K562 (cell line): ENCODE data around the gene TMEFF1. TPM values are rescaled to one million over a fixed set of nuclear protein-coding genes. Genes with fewer than 3 reads are reported as not detected.

Experiments used
- ATAC-seq: fragments of 200-7000 bp; cut with Tn5 transposase; 3 replicates; pipeline ENCODE4 v1.9.1; 2020; ENCODE audit warnings: moderate library complexity
- BruUV-seq: library from RNA; stranded (reverse); fragments of 400-500 nt; replicated peaks from 2 replicates; lab custom pipeline; 2021; lab: Mats Ljungman, UMichigan
- CTCF ChIA-PET: fragments of 300-600 bp; formaldehyde crosslinking; extraction: SDS; loops from one replicate; lab custom pipeline; 2021; ENCODE audit warnings: low intra/inter-chr PET ratio; lab: Yijun Ruan, JAX
- POLR2A ChIA-PET: fragments of 300-600, 350-650 bp; sonication (Branson Sonifier 250); formaldehyde crosslinking; extraction: SDS; loops from one replicate; lab custom pipeline; 2021; ENCODE audit warnings: antibody characterized with exemption, inconsistent platforms; lab: Yijun Ruan, JAX
- DNase-seq, 4 experiments: peaks; one replicate each; pipeline versions ENCODE4 v3.0.0 to v3.0.0-alpha.2; 2011 to 2018; ENCODE audit warnings: low spot score in 3 of 4, mixed read lengths in 3 of 4; ENCODE audit errors: extremely low read depth in 1 of 4
- FAIRE-seq: peaks from 2 replicates; lab custom pipeline; 2011; peaks lifted over from hg19 to GRCh38; lab: Jason Lieb, UNC
- H2AFZ ChIP-seq: 2 replicates; pipeline ENCODE4 v1.6.0; 2011; ENCODE audit warnings: low read depth, low read length, control low read depth, inconsistent platforms
- H3K27ac ChIP-seq: fragments of 200-600 bp; 3 replicates; pipeline ENCODE4 v1.8.0; 2011; ENCODE audit warnings: low read depth, mild to moderate bottlenecking, control low read depth, inconsistent platforms, low read length, moderate library complexity, mixed read lengths; ENCODE audit errors: extremely low read depth
- H3K27me3 ChIP-seq, 2 experiments: fragments of 300-600 bp in 1 of 2; 2 replicates in 1 of 2; 3 replicates in 1 of 2; pipeline versions ENCODE4 v1.6.0 to v1.8.0; 2011; ENCODE audit warnings: inconsistent platforms in 2 of 2, low read length in 2 of 2, mild to moderate bottlenecking in 1 of 2, mixed read lengths in 1 of 2, moderate library complexity in 1 of 2; ENCODE audit not compliant: control insufficient read depth in 2 of 2, insufficient read depth in 2 of 2
- H3K36me3 ChIP-seq: fragments of 300-600 bp; 3 replicates; pipeline ENCODE4 v1.8.0; 2011; ENCODE audit warnings: mild to moderate bottlenecking, low read length, inconsistent platforms; ENCODE audit not compliant: control insufficient read depth, insufficient read depth
- H3K4me1 ChIP-seq, 2 experiments: fragments of 200-600 bp in 1 of 2; replicated peaks in 1 of 2; 2 replicates in 1 of 2; 3 replicates in 1 of 2; pipeline versions ENCODE4 v1.5.1 to v1.8.0; 2011; ENCODE audit warnings: inconsistent platforms in 2 of 2, low read length in 2 of 2, mild to moderate bottlenecking in 1 of 2, mixed read lengths in 1 of 2, moderate library complexity in 1 of 2; ENCODE audit not compliant: control insufficient read depth in 2 of 2, insufficient read depth in 2 of 2
- H3K4me2 ChIP-seq: 2 replicates; pipeline ENCODE4 v1.6.1; 2011; ENCODE audit warnings: low read length, control low read depth, inconsistent platforms, mixed read lengths; ENCODE audit not compliant: insufficient read depth
- H3K4me3 ChIP-seq: fragments of 200-600 bp; sonication (generic), shearing (Covaris generic); 2 replicates; pipeline ENCODE4 v1.5.1; 2016; ENCODE audit warnings: control low read depth, inconsistent platforms
- H3K79me2 ChIP-seq: fragments of 200-600 bp; 3 replicates; pipeline ENCODE4 v1.8.0; 2011; ENCODE audit warnings: low read length, inconsistent platforms; ENCODE audit not compliant: control insufficient read depth, insufficient read depth
- H3K9ac ChIP-seq, 2 experiments: 2 replicates each; pipeline versions ENCODE4 v1.6.0 to v1.6.1; 2011; ENCODE audit warnings: low read depth in 2 of 2, low read length in 2 of 2, control low read depth in 1 of 2, inconsistent platforms in 1 of 2, mild to moderate bottlenecking in 1 of 2, mixed read lengths in 1 of 2; ENCODE audit not compliant: insufficient read depth in 1 of 2
- H3K9me1 ChIP-seq: one replicate; pipeline ENCODE4 v1.6.0; 2011; ENCODE audit warnings: inconsistent platforms, mild to moderate bottlenecking, low read length, moderate library complexity; ENCODE audit not compliant: control insufficient read depth, insufficient read depth
- H3K9me3 ChIP-seq: replicated peaks from 2 replicates; pipeline ENCODE4 v1.5.1; 2011; ENCODE audit warnings: low read depth, low read length, inconsistent platforms; ENCODE audit not compliant: control insufficient read depth, insufficient read depth
- H4K20me1 ChIP-seq: replicated peaks from 2 replicates; pipeline ENCODE4 v1.6.1; 2011; ENCODE audit warnings: low read length, inconsistent platforms, mixed read lengths; ENCODE audit not compliant: control insufficient read depth, insufficient read depth
- ARNT ChIP-seq, 2 experiments: fragments of 450-650 bp; IDR thresholded peaks; 2 replicates each; pipeline ENCODE4 v1.6.1; 2016; ENCODE audit warnings: mild to moderate bottlenecking in 1 of 2
- HNRNPLL ChIP-seq: fragments of 200-400 bp; formaldehyde crosslinking; IDR thresholded peaks from 2 replicates; pipeline ENCODE4 v1.6.1; 2017; ENCODE audit warnings: low read length, low read depth, mild to moderate bottlenecking; ENCODE audit not compliant: poor library complexity, severe bottlenecking
- TCF7L2 ChIP-seq: fragments of 150-350 bp; IDR thresholded peaks from 2 replicates; pipeline ENCODE4 v1.6.1; 2016; ENCODE audit warnings: low read depth, mild to moderate bottlenecking, low read length, moderate library complexity
- TGIF2 ChIP-seq: sonication (generic); formaldehyde crosslinking; IDR thresholded peaks from 2 replicates; pipeline ENCODE4 v1.8.1; 2022; ENCODE audit warnings: mild to moderate bottlenecking, missing genetic modification reagents, moderate library complexity
- WGBS: fragments of 100-300 bp; shearing (Covaris generic); methylation state at CpG from one replicate; pipeline ENCODE4 v1.1.6; 2016; ENCODE audit warnings: low coverage, mixed read lengths; ENCODE audit not compliant: insufficient coverage; ENCODE audit errors: missing lambda C conversion rate; 5-methylcytosine and 5-hydroxymethylcytosine counted together
- in situ Hi-C: fragments of 300-500 bp; cut with MboI; formaldehyde crosslinking; loops from 4 replicates; pipeline ENCODE4 v1.15.0; 2018; ENCODE audit warnings: inconsistent platforms, mixed read lengths
- intact Hi-C: fragments of 100-400 bp; cut with micrococcal nuclease; formaldehyde crosslinking; loops from 2 replicates; pipeline ENCODE4 v1.14.2; 2022
- polyA plus RNA-seq, 8 experiments: library from polyadenylated mRNA; depleted of rRNA in 4 of 8; stranded (reverse) in 5 of 8; unstranded in 3 of 8; fragments of >200 nt; fragmentation: Nextera tagmentation in 2 of 8; fragmentation: Illumina TruSeq in 1 of 8; extraction: Ambion mirVana in 2 of 8; extraction: Trizol in 1 of 8; gene quantifications; 2 replicates each; pipeline versions ENCODE4 v1.2.1 to v1.2.3, GENCODE V29; 2011 to 2014; ENCODE audit warnings: inconsistent platforms in 1 of 8, missing spikeins in 1 of 8
- total RNA-seq, 7 experiments: library from RNA; depleted of rRNA in 6 of 7; stranded (reverse); fragments of >200 nt in 6 of 7; fragmentation: Illumina TruSeq in 2 of 7; extraction: Trizol in 2 of 7; gene quantifications; 2 replicates each; pipeline versions ENCODE4 v1.2.1 to v1.2.3, GENCODE V29; 2011 to 2021; ENCODE audit warnings: low replicate concordance in 1 of 7
- TF ChIP-seq, protein P1 (sequence below): fragments of 450-650 bp; IDR thresholded peaks from one replicate; pipeline ENCODE4 v1.6.1; 2018; ENCODE audit warnings: mild to moderate bottlenecking, moderate library complexity; ENCODE audit not compliant: partially characterized antibody
- TF ChIP-seq, protein P2 (sequence below), 2 experiments: fragments of 450-650 bp in 1 of 2; IDR thresholded peaks; 2 replicates each; pipeline ENCODE4 v1.6.1; 2011 to 2017; ENCODE audit warnings: low read depth in 2 of 2, antibody characterized with exemption in 1 of 2, borderline replicate concordance in 1 of 2, low read length in 1 of 2, mild to moderate bottlenecking in 1 of 2, mixed read lengths in 1 of 2; ENCODE audit not compliant: control insufficient read depth in 1 of 2
- TF ChIP-seq, protein P3 (sequence below): sonication (generic); formaldehyde crosslinking; IDR thresholded peaks from 2 replicates; pipeline ENCODE4 v1.4.0; 2020; ENCODE audit warnings: mild to moderate bottlenecking, missing genetic modification reagents
- TF ChIP-seq, protein P4 (sequence below): fragments of 200-800 bp; sonication (Bioruptor generic); IDR thresholded peaks from 2 replicates; pipeline ENCODE4 v1.6.1; 2016; ENCODE audit warnings: missing genetic modification characterization, missing compliant biosample characterization

Gene TMEFF1
- total and polyA plus RNA-seq, 9 of the 15 experiments (the other 6 are each of a cell fraction or from before 2014, with no cell fraction given), result 0.07 to 1.1 (median 0.28) TPM; not detected in 2

DNA sequence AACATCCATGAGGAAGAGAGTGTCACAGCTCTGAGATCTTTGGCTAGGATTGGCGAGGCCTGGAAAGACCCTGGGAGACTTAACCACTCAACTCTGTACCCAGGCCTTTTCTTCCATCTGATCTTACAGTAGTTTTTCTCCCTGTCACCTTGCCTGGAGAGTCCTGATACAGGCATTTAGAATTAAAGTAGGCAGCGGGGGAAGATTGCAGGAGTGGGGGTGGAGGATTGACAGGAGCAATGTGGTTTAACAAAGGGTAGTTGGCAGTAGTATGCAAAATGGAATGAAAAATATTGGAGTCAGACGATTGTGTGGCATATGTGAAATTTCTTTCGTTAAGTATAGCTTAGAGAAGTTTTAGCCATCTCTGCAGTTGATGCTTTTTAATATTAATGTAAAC, 16.9 kb downstream of the TMEFF1 start:
- DNase-seq (no peak), FAIRE-seq (no peak), ATAC-seq (no peak)
- H4K20me1 ChIP-seq, result no peaks in the 10 kb centered on the region
- in situ Hi-C loops, result no loop called here
- POLR2A ChIA-PET, result no interaction called here
- H2AFZ ChIP-seq, result no peak overlapping the region
- H3K4me1 ChIP-seq, result no peaks in the 10 kb centered on the region
- intact Hi-C loops, result no loop called here
- H3K79me2 ChIP-seq, result no peaks in the 10 kb centered on the region
- H3K4me2 ChIP-seq, result no peak overlapping the region
- H3K4me3 ChIP-seq, result no peak overlapping the region
- CTCF ChIA-PET, result no interaction called here
- H3K9me3 ChIP-seq, result no peaks in the 10 kb centered on the region
- H3K27ac ChIP-seq, result no peak overlapping the region
- no TSS peak for BruUV-seq
- TF ChIP-seq, protein P1, sequence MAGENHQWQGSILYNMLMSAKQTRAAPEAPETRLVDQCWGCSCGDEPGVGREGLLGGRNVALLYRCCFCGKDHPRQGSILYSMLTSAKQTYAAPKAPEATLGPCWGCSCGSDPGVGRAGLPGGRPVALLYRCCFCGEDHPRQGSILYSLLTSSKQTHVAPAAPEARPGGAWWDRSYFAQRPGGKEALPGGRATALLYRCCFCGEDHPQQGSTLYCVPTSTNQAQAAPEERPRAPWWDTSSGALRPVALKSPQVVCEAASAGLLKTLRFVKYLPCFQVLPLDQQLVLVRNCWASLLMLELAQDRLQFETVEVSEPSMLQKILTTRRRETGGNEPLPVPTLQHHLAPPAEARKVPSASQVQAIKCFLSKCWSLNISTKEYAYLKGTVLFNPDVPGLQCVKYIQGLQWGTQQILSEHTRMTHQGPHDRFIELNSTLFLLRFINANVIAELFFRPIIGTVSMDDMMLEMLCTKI, result no peak
- TF ChIP-seq TCF7L2 (no peak), TGIF2 (no peak), ARNT (IDR thresholded peaks at IDR 0.05) (no peak), HNRNPLL (no peak)
- TF ChIP-seq, protein P2, sequence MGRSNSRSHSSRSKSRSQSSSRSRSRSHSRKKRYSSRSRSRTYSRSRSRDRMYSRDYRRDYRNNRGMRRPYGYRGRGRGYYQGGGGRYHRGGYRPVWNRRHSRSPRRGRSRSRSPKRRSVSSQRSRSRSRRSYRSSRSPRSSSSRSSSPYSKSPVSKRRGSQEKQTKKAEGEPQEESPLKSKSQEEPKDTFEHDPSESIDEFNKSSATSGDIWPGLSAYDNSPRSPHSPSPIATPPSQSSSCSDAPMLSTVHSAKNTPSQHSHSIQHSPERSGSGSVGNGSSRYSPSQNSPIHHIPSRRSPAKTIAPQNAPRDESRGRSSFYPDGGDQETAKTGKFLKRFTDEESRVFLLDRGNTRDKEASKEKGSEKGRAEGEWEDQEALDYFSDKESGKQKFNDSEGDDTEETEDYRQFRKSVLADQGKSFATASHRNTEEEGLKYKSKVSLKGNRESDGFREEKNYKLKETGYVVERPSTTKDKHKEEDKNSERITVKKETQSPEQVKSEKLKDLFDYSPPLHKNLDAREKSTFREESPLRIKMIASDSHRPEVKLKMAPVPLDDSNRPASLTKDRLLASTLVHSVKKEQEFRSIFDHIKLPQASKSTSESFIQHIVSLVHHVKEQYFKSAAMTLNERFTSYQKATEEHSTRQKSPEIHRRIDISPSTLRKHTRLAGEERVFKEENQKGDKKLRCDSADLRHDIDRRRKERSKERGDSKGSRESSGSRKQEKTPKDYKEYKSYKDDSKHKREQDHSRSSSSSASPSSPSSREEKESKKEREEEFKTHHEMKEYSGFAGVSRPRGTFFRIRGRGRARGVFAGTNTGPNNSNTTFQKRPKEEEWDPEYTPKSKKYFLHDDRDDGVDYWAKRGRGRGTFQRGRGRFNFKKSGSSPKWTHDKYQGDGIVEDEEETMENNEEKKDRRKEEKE (IDR thresholded peaks at IDR 0.05; ENCODE audit: borderline replicate concordance in 1 of 2, control insufficient read depth in 1 of 2, low read depth in 2 of 2, low read length in 1 of 2), result no peak
- TF ChIP-seq, protein P3, sequence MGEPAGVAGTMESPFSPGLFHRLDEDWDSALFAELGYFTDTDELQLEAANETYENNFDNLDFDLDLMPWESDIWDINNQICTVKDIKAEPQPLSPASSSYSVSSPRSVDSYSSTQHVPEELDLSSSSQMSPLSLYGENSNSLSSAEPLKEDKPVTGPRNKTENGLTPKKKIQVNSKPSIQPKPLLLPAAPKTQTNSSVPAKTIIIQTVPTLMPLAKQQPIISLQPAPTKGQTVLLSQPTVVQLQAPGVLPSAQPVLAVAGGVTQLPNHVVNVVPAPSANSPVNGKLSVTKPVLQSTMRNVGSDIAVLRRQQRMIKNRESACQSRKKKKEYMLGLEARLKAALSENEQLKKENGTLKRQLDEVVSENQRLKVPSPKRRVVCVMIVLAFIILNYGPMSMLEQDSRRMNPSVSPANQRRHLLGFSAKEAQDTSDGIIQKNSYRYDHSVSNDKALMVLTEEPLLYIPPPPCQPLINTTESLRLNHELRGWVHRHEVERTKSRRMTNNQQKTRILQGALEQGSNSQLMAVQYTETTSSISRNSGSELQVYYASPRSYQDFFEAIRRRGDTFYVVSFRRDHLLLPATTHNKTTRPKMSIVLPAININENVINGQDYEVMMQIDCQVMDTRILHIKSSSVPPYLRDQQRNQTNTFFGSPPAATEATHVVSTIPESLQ, result no peak
- TF ChIP-seq, protein P4, sequence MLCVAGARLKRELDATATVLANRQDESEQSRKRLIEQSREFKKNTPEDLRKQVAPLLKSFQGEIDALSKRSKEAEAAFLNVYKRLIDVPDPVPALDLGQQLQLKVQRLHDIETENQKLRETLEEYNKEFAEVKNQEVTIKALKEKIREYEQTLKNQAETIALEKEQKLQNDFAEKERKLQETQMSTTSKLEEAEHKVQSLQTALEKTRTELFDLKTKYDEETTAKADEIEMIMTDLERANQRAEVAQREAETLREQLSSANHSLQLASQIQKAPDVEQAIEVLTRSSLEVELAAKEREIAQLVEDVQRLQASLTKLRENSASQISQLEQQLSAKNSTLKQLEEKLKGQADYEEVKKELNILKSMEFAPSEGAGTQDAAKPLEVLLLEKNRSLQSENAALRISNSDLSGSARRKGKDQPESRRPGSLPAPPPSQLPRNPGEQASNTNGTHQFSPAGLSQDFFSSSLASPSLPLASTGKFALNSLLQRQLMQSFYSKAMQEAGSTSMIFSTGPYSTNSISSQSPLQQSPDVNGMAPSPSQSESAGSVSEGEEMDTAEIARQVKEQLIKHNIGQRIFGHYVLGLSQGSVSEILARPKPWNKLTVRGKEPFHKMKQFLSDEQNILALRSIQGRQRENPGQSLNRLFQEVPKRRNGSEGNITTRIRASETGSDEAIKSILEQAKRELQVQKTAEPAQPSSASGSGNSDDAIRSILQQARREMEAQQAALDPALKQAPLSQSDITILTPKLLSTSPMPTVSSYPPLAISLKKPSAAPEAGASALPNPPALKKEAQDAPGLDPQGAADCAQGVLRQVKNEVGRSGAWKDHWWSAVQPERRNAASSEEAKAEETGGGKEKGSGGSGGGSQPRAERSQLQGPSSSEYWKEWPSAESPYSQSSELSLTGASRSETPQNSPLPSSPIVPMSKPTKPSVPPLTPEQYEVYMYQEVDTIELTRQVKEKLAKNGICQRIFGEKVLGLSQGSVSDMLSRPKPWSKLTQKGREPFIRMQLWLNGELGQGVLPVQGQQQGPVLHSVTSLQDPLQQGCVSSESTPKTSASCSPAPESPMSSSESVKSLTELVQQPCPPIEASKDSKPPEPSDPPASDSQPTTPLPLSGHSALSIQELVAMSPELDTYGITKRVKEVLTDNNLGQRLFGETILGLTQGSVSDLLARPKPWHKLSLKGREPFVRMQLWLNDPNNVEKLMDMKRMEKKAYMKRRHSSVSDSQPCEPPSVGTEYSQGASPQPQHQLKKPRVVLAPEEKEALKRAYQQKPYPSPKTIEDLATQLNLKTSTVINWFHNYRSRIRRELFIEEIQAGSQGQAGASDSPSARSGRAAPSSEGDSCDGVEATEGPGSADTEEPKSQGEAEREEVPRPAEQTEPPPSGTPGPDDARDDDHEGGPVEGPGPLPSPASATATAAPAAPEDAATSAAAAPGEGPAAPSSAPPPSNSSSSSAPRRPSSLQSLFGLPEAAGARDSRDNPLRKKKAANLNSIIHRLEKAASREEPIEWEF (CRISPR knock-in tag), result no peak
- H3K27me3 ChIP-seq, result no peaks in the 10 kb centered on the region
- H3K9me1 ChIP-seq, result no peaks in the 10 kb centered on the region
- WGBS, result 11% methylated on average over 4 of the region's 4 CpGs
- no peaks in the 10 kb centered on the region for H3K36me3 ChIP-seq
- no peak overlapping the region for H3K9ac ChIP-seq
